ENCODE results near the gene ZFX.
"Not testable (repeated sequence)": the region's sequence is repeated elsewhere in the genome, so short reads cannot be mapped to it uniquely, and the experiment has no call there.

ZFX gene

DNA sequence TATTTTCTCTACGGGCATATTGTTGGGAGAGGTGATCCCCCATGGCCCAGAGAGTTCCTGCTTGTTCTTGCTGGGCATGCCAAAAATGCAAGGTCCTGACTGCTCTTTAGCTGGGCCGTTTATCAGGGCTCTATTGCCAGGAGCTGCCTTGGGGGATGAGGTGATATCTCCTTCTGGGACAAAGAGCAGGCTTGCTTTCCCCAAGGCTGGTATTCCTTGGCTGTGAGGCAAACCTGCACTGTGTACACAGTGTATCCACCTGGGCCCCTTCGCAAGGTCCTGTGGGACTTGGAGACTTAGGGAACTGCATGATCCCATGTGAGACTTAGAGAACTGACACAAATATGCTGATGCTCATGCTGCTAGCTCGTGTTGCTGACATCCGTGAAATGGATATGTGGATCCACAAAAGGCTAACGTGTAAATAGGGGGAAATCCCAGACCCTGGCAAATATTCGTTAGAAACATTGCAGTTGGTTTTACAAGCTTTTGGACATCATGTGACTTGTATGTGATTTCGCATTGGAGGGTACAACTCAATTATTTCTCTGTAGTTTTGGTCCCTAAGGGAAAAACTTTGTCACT, 24.4 kb upstream of the ZFX start:
- H3K9me3 Mint-ChIP-seq: no peaks in the 10 kb centered on the region
- peak overlapping the region; percentile 79 for H3K27ac Mint-ChIP-seq
- TF ChIP-seq, protein P1, sequence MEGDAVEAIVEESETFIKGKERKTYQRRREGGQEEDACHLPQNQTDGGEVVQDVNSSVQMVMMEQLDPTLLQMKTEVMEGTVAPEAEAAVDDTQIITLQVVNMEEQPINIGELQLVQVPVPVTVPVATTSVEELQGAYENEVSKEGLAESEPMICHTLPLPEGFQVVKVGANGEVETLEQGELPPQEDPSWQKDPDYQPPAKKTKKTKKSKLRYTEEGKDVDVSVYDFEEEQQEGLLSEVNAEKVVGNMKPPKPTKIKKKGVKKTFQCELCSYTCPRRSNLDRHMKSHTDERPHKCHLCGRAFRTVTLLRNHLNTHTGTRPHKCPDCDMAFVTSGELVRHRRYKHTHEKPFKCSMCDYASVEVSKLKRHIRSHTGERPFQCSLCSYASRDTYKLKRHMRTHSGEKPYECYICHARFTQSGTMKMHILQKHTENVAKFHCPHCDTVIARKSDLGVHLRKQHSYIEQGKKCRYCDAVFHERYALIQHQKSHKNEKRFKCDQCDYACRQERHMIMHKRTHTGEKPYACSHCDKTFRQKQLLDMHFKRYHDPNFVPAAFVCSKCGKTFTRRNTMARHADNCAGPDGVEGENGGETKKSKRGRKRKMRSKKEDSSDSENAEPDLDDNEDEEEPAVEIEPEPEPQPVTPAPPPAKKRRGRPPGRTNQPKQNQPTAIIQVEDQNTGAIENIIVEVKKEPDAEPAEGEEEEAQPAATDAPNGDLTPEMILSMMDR (IDR thresholded peaks at IDR 0.05): no peak
- peaks cover 7% of the 10 kb centered on the region for H3K4me1 Mint-ChIP-seq
- H3K27me3 Mint-ChIP-seq (ENCODE audit: low read depth, poor library complexity): no peaks in the 10 kb centered on the region
- no peak for DNase-seq
- no peaks in the 10 kb centered on the region for H3K36me3 Mint-ChIP-seq (ENCODE audit: low read depth)
- no peak overlapping the region for H3K4me3 Mint-ChIP-seq

DNA sequence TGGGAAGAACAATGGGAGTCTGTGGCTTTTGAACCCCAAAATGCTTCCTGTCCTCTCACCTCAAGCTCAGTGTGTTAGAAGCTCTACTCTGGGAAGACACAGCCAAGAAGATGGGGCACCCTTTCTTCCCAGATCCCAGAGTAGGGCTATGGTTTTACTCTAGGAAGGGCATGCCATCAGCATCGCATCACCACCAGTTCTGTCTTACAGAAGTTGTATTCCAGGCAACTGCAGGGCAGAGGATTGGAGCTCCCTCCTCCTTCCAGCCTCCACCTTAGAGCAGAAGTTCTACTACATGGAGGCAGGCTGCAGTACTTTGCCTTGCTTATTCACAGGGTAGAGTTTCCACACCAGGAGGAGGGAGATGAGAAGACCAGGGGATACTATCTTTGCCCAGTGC, 18.1 kb upstream of the ZFX start:
- H3K4me1 Mint-ChIP-seq: peaks cover 8% of the 10 kb centered on the region
- H3K36me3 Mint-ChIP-seq (ENCODE audit: low read depth): no peaks in the 10 kb centered on the region
- H3K27ac Mint-ChIP-seq: no peak overlapping the region
- H3K4me3 Mint-ChIP-seq: no peak overlapping the region
- DNase-seq: no peak
- TF ChIP-seq, protein P1 (IDR thresholded peaks at IDR 0.05): no peak
- H3K27me3 Mint-ChIP-seq (ENCODE audit: low read depth, poor library complexity): peaks cover 3% of the 10 kb centered on the region
- no peaks in the 10 kb centered on the region for H3K9me3 Mint-ChIP-seq

DNA sequence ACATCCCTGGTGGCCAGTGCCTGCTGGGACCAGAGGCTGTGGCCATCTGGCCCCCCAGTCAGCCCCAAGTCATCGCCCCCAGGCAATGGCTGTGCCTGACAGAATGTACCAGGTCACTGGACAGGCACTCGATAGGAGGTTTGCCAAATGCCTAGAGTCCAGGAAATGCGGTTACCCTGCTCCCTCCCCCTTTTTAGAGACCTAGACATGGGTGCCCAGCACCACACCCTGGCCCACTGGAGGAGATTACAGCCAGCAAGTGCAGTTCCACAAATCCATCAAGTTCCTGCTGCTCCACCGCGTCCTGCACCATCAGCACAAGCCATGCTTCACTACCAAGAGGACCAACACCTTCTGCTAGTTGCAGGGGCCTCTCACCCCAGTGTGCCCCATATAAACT, 16.2 kb upstream of the ZFX start:
- Mint-ChIP-seq H3K4me1 (peaks cover 10% of the 10 kb centered on the region), H3K36me3 (ENCODE audit: low read depth) (no peaks in the 10 kb centered on the region), H3K27ac (no peak overlapping the region), H3K4me3 (no peak overlapping the region), H3K9me3 (no peaks in the 10 kb centered on the region), H3K27me3 (ENCODE audit: low read depth, poor library complexity) (peaks cover 3% of the 10 kb centered on the region)
- TF ChIP-seq, protein P1 (IDR thresholded peaks at IDR 0.05): no peak
- no peak for DNase-seq

DNA sequence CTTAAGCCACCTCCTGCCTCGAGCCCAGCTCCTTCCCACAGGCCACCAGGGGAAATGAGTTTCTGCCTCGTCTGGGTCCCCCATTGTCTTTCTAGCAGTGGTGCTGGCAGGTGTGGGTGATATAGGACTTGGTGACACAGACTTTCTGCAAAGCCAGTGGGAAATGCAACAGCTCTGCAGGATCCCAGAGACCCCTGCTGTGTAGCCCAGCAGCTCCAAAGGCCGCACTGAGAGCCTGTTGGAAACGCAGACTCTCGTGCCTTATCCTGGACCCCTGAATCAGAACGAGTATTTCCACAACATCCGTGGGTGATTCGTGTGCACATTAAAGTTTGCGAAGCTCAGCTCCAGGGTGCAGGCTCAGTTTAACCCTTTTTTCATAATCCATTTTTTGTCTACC, 13.8 kb upstream of the ZFX start:
- H3K27ac Mint-ChIP-seq; DNase-seq; H3K36me3 Mint-ChIP-seq (ENCODE audit: low read depth); H3K4me3 Mint-ChIP-seq; H3K9me3 Mint-ChIP-seq; H3K27me3 Mint-ChIP-seq (ENCODE audit: low read depth, poor library complexity): not testable (repeated sequence)
- peaks cover 10% of the 10 kb centered on the region for H3K4me1 Mint-ChIP-seq

DNA sequence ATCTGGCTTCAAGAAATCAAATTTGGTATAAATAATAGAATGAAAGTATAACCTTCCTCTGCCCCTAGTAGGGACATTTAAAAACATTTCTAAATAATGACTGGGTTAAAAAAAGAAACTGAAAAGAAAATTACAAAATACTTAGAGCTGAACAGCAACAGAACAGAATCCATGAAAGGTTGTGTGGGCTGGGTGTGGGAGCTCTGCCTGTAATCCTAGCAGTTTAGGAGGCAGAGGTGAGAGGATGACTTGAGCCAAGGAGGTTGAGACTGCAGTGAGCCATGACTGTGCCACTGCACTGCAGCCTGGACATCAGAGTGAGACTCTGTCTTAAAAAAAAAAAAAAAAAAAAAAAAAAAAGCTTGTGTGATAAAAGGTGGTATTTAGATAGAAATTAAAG, 12.3 kb upstream of the ZFX start:
- Mint-ChIP-seq H3K9me3 (peaks cover 4% of the 10 kb centered on the region), H3K4me1 (peaks cover 10% of the 10 kb centered on the region), H3K4me3 (no peak overlapping the region), H3K27ac (no peak overlapping the region), H3K27me3 (ENCODE audit: low read depth, poor library complexity) (no peaks in the 10 kb centered on the region), H3K36me3 (ENCODE audit: low read depth) (no peaks in the 10 kb centered on the region)
- DNase-seq: no peak
- TF ChIP-seq, protein P1 (IDR thresholded peaks at IDR 0.05): no peak

DNA sequence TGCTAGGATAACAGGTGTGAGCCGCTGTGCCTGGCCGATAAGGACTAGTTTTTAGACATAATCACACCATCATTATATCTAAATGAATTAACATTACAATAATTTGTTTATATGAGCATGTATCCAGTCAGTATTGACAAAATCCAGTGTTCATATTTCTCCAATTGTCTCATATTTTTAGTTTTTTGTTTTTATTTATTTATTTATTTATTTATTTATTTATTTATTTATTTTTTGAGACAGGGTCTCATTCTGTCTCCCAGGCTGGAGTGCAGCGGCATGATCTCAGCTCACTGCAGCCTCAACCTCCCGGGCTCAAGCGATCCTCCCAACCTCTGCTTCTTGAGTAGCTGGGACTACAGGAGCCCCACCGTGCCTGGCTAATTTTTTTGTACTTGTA, 5.5 kb upstream of the ZFX start:
- not testable (repeated sequence) for DNase-seq; H3K27me3 Mint-ChIP-seq (ENCODE audit: low read depth, poor library complexity); H3K36me3 Mint-ChIP-seq (ENCODE audit: low read depth); H3K27ac Mint-ChIP-seq; H3K4me3 Mint-ChIP-seq; H3K9me3 Mint-ChIP-seq
- H3K4me1 Mint-ChIP-seq: peaks cover 52% of the 10 kb centered on the region

DNA sequence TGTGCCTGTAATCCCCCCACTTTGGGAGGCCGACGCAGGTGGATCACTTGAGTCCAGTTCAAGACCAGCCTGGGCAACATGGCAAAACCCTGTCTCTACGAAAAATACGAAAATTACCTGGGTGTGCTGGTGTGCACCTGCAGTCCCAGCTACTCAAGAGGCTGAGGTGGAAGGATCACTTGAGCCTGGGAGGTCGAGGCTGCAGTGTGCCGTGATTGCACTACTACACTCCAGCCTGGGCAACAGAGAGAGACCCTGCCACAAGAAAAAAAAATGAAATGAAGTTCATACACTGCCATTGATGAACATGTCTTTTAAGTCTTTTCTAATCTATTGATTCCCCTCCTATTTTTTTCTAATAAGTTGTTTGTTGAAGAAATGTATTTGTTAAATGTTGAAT, 5.0 kb upstream of the ZFX start:
- H3K27ac Mint-ChIP-seq: no peak overlapping the region
- H3K27me3 Mint-ChIP-seq (ENCODE audit: low read depth, poor library complexity): no peaks in the 10 kb centered on the region
- DNase-seq: no peak
- H3K9me3 Mint-ChIP-seq: peaks cover 4% of the 10 kb centered on the region
- H3K36me3 Mint-ChIP-seq (ENCODE audit: low read depth): no peaks in the 10 kb centered on the region
- peaks cover 52% of the 10 kb centered on the region for H3K4me1 Mint-ChIP-seq
- TF ChIP-seq, protein P1 (IDR thresholded peaks at IDR 0.05): no peak
- no peak overlapping the region for H3K4me3 Mint-ChIP-seq
